Stimulated activated CD4-positive, alpha-beta T cell treated with anti-CD3 and anti-CD28 coated beads, Interleukin-1b, Interleukin-23, amount 100 ng/mL, for 1 hour (primary cell): ENCODE data around the gene TUBB3.
"Not testable (repeated sequence)": the region's sequence is repeated elsewhere in the genome, so short reads cannot be mapped to it uniquely, and the experiment has no call there.

Experiments
- DNase-seq, 2 donors: peaks; one replicate each; pipeline ENCODE4 v3.0.0-alpha.2; 2020; ENCODE audit warnings: low read depth in 2 of 2

The TUBB3 gene

DNA sequence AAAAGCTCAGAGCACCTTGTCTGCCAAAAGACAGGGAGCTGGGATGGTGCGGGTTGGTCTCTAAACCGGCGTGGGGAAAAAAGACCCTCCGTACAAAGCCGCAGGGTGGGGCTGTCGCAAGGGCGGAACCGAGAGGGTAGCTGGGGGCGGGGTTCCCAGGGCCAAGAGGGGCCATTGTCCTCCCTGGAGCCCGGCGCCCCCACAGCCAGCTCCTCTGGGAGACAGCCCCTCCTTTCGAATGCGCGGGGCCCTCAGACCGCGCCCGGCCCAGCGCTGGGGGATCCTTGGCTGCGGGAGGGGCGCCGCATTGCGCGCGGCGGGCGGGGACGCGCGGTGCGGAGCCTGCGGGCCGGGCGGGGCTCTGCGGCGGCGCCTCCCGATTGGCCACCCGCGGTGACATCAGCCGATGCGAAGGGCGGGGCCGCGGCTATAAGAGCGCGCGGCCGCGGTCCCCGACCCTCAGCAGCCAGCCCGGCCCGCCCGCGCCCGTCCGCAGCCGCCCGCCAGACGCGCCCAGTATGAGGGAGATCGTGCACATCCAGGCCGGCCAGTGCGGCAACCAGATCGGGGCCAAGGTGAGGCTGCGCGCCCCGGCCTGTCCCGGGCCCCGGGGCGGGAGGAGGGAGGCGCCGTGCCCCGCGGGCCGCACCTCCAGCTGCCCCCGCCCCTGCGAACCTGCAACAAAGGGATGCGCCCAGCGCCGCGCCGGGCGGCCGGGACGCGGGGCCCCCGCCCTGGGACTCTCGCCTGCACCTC, at the start of gene TUBB3:
Gene TUBB3 (plus strand): TSS at position 459 of the 756 bp plus-strand sequence. CDS start 60 bp downstream, at position 519.
- no peak for DNase-seq

DNA sequence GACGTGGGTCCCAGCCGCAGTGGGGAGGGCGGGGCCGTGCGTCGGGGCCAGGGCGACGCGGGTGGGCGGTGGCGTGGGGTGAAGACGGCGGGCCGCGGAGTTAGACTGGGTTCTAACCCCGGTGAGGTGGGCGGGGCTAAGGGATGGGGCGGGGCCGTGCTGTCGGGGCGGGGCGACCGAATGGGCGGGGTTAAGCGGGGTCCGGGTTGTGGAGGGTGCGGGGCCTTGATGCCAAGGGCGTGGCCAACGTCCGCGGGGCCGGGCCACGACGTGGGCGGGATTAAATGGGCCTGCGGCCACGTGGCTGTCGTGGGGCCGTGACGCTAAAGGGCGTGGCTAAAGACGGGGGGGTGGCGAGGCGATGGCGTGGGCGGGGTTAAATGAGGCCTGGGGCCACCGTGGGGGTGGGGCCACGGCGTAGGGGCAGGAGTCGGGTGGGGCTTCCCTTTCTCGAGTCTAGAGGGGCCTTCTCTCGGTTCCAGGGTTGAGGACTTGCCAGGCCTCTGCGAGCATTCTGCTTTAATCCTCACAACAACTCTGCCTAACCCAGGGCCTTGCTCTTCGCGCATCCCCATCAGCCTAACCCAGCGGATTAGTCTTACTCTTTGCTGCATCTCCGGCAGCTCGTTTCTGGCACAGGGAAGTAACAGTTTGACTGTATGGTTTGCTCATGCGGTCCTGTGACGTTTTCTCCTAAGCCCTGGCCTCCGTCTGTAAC, 49.0 kb upstream of the TUBB3 start:
- DNase-seq: peak; percentile 92 to 93

DNA sequence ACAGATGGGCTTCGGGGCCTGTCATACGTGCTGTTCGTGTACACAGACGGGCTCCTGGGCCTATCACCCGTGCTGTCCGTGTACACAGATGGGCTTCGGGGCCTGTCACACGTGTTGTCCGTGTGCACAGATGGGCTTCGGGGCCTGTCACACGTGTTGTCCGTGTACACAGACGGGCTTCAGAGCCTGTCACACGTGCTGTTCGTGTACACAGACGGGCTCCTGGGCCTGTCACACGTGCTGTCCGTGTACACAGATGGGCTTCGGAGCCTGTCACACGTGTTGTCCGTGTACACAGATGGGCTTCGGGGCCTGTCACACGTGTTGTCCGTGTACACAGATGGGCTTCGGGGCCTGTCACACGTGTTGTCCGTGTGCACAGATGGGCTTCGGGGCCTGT, 44.0 kb upstream of the TUBB3 start:
- not testable (repeated sequence) for DNase-seq

DNA sequence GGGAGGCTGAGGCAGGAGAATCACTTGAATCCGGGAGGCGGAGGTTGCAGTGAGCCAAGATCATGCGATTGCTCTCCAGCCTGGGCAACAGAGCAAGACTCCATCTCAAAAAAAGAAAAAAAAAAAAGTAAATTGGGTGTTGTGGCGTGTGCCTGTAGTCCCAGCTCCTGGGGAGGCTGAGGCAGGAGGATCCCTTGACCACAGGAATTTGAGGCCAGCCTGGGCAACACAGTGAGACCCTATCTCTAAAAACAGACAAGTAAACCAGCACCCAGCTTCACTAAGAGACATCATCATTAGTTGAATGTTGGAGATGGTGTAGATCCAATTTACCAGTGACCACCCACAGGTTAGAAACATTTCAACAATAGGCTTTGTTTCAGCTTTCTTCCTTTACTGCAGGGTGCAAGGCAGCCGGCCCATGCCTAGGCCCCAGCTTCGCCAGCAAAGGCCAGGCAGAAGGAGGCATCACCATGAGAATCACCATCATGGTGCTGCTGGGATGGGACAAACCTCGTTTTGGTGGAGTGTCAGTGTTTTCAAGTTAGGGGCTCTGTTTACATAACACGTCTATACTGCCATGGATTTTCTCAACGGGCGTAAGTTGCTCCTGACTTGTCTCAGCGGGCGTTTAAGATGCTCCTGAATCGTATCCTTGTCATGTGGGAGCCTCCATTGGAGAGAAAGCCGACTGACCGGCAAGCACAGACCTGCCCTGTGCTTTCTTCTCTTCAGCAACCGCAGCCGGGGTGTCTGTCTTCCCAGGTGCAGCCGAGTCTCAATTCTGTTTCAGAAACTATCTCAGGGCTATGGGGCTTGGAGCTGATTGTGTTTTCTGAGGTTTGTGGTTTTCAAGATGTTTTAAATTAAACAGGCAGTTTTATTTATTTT, 42.4 kb upstream of the TUBB3 start:
- DNase-seq: no peak

DNA sequence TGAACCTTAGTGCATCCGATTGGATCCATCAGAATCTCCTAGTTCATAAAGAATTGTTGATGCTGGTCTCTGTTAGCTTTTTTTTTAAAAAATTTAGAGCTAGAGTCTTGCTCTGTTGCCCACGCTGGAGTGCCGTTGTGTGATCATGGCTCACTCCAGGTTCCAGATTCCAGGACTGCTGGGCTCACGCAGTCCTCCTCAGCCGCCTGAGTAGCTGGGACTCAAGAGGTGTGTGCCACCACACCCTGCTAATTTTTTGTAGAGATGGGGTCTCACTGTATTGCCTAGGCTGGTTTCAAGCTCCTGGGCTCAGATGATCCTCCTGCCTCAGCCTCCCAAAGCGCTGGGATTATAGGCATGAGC, 41.8 kb upstream of the TUBB3 start:
- DNase-seq: no peak

DNA sequence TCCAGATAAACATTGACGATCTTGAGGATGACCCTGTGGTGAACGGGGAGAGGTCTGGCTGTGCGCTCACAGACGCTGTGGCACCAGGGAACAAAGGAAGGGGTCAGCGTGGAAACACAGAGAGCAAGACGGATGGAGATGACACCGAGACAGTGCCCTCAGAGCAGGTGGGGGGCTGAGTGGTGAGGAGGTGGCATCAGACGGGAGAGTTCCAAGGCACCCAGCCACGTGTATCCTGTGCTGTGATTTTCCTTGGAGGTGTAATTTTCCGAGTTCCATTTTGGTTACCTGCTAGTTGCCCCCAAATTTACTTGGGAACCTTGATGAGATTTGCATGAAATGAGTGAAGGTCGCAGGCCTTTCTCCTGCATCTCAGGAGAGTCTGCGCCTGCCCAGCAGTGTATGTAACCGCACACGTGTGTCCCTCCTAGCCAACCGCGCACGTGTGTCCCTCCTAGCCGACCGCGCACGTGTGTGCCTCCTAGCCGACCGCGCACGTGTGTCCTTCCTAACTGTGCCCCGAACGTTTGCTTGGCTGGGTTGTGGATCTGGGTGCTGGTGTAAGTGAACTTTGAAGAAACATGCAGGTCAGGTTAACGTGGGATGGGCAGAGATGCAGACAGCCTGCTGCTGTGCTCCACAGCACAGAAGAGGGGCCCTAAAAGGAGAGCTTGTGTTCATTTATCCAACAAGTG, 39.6 kb upstream of the TUBB3 start:
- no peak for DNase-seq

DNA sequence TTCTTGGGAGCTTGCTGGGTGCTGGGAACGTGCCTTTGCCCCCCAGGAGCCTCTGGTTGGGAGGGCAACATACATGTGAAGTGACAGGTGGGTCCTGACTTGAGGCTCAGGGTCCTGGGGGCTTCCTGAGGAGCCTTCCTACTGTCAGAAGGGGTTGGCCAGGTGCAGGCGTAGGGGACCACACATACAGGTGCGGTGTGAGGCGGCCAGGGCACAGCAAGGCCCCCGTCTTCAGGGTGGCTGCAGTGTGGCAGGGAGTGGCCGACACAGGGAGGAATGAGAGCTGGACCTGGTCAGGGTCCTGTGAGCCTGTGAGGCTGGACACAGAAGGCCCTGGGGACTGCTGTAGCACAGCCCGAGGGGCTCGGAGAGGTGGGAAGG, 39.1 kb upstream of the TUBB3 start:
- DNase-seq: no peak

DNA sequence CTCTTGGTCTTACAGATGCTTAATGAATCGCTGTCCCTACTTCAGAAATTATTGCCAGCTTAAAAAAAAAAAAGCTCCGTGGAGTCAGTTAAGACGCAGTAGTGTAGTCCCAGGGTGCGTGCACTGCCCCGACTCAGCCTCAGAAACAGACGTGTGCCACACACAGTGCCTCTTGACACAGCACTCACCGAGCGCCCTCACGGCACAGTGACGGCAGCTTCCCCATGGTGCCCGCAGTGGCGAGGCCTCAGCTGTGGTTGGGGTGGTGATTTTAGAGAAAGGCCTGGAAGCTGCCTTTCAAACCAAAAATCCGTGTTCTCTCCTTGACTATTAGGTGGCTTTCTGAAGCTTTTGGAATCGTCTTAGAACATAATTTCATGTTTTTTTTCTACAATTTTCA, 35.9 kb upstream of the TUBB3 start:
- DNase-seq: no peak

DNA sequence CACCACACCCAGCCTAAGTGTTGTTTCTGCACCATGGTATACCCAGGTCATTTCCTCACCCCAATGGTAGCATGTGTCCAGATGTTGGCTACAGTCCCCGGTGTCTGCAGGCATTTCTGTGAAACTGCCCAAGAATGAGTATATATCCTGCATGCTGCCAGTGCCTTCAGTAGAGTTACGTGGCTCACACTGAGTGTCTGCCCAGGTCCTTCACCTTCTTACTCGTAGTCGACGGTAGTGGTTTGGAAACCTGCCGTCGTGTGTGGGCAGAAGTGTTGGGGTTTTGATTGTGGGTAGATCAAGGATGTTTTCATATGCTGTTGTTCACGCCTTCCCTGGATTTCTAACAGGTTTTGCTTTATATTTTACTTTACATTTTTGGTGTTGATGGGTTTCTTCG, 32.9 kb upstream of the TUBB3 start:
- DNase-seq: no peak

DNA sequence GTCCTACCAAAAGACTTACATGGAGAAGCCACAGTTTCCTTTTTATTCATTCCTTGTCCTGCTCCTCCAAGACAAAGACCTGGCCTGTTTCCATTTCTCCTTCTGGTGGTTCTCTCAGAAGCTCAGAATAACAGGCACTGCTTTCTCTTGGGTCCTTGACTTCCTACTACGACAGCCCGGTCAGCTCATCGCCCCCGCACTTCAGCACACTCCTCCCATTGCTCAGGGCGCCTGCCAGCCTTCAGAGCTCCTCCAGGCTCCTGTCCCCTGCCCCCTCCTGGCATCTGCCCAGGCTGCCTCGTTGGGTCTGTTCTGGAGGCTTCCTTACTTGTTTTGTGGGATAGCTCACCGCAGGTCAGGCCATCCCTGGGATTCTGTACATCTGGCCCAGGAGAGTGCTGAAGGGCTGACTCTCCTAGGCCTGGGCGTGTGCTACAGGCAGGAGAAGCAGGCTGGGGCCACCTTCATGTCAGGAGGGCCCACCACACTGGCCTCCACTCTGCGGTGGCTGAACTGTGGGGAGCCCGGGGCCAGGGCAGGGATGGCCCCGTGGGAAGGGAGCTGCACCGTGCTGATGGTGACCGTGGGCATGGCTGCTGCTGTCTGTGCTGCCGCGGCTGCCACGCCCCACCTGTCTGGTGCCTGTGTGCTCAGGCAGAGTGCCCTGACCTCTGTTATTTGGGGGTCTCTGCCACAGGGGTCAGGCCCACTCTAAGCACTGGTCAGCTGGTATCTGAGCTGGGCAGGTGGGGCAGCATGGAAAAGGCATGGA, 32.1 kb upstream of the TUBB3 start:
- DNase-seq: no peak

DNA sequence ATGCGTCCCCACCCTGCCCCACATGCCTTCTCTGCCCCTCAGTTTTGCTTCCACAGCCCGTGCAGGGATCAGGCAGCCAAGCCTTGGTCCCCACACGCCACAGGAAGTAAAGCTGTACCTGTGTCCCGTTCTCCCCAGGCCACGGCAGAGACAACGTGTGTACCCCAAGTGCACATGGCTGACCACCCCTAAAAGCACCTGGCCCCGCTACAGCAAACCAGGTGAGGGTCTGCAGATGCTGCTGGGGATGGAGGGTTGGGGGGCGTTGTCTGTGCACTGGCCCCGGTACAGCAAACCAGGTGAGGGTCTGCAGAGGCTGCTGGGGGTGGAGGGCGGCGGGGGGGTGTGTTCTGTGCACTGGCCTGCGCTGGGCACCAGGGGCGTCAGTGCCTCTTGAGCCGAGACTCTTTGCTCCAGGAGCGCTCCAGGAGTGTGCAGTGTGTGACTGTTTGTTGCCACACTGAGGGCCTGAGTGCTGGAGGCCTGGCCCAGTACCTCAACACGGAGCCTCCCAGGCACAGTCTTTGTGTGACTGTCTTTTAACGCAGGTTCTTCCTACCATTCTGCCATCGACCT, 31.0 kb upstream of the TUBB3 start:
- no peak for DNase-seq

DNA sequence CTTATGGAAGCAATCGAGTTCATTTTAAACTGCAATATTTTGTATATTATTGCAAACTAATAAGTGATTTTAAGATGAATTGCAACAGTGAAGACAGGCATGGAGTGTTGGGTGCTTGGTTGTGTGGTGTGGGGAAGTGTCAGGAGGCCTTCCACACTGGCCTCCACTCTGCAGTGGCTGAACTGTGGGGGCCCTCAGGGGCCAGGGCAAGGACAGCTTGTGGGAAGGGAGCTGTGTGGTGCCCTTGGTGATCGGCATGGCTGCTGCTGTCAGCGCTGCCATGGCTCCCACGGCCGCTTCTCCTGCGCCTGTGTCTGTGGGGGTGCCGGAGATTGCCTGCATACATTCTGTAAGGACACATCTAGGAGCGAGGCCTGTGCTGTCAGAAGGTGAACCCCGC, 30.5 kb upstream of the TUBB3 start:
- DNase-seq: no peak

DNA sequence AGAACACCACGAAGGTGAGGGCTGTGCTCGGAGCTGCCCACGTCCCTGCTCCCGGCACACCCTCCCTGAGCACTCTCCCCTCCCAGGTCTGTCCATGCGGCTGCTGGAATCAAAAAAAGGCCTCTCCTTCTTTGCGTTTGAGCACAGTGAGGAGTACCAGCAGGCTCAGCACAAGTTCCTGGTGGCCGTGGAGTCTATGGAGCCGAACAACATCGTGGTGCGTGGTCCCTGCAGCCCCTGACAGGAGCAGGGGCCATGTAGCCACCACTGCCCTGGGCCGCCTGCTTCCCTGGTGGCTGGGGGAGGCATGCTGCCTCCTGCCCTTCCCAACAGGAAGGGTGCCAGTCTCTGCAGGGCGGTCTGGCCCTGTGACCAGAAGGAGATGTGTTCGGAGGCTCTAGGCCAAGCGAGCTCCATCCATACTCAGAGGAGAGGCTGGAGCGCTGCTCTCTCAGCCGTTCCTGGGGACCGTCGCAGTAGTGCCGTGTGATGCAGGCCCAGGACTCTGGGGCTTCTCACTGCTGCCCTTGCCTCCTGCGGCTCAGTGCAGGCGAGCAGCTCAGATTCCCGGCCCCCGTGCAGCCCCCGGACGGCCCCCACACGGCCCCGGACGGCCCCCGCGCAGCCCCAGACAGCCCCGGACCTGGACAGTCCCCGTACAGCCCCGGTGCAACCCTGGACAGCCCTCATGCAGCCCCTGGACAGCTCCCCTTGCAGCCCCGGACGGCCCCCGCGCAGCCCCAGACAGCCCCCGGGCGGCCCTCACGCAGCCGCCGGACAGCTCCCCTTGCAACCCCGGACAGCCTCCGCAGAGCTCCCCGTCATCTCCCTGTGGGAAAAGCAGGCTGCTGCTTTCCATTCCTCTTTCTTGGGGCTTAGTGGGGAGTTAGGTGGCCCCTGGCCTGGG, 29.2 kb upstream of the TUBB3 start:
- no peak for DNase-seq

DNA sequence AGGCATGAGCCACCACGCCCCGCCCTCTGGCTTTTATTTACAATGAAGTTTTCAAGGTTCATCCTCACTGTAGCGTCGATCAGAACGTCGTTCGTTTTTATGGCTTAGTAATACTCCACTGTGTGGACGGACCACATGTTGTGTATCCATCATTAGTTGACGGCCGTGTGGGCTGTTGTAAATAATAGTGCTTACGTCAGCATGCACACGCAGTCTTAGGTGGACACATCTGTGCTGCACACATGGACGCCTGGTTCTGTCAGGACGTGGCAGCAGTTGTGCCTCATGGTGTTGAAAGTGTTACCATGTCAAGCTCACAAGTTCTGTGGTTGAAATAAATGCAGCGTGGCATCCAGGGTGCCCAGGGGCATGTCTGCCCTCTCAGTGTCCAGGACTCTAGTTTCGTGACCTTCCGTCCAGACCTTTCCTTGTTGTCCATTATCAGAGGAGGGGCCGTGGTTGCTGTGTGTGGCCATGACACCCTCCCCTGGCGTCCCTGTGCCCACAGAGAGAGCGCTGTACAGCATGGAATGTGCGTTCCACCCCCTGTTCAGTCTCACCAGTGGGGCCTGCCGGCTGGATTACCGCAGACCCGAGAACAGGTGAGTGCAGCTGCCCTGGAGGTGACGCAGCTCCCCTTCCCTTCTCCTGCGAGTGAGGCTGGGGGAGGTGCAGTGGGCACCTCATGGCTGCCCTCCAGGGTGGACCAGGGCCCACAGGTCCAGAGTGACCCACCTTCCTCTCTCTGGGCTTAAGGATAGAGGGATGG, 27.5 kb upstream of the TUBB3 start:
- no peak for DNase-seq

DNA sequence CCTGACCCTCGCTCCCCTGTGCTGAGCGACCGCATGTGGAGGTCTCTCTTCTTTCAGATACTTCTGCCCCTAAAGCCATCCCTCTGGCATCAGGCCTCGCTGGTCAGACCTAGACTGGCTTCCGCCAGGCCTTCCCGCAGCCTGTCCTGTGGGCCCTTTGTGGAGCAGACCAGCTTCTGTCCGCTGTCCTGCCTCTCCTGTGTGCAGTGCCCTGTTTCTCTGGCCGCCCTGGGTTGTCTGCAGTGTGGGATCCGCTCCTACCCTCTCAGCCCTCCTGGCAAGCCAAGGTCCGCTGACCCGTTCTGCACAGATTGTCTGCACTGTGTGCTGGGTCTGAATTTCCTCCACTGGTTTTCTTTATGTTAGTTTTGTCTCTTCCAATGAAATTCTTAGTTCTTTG, 25.9 kb upstream of the TUBB3 start:
- DNase-seq: no peak

DNA sequence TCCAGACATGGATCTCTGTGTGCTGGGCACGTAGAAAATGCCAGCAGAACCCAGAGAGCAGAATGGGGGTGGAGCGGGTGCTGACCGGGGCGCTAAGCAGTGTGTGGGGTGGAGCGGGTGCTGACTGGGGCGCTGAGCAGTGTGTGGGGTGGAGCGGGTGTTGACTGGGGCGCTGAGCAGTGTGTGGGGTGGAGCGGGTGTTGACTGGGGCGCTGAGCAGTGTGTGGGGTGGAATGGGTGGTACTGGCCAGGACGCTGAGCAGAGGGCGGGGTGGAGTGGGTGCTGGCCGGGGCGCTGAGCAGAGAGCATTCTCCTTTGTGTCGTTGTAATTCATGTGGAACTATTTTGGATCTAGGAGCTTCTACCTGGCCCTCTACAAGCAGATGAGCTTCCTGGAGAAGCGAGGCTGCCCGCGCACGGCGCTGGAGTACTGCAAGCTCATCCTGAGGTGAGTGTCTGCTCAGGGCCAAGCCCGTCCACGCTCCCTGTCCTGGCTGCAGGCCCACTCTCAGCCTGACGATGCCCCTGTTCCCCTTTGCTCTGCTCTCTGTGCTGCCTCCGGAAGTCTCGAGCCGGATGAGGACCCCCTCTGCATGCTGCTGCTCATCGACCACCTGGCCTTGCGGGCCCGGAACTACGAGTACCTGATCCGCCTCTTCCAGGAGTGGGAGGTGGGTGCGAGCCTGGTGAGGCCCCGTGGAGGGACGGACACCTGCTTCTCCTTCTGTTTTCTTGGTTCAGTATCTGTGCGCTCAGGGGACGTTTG, 24.8 kb upstream of the TUBB3 start:
- DNase-seq: no peak

DNA sequence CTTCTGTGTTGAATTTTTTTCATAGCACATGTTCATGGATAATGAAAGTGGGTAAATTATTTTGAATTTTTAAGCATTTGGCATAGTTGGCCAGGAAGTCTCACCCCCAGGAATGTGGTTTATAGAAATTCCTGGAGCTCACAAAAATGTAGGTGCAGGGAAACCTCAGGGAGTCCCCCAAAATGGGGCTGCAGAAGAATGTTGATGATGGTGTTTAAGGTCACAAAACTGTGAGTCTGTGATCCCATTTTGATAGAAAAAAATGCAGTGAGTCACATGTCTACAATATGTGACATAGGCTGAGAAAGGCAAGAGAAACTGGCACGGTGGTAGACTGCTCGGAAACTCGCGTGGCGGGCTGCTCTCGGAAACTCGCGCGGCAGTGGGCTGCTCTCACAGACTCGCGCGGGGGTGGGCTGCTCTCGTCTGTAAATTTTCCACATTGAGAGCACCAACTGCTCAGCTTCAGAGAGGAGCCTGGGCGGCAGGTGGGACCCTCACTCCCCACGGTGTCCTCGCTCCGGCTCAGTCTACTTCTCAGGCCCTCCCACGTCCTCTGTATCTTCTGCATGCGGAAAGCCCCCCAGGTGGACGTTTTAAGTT, 23.2 kb upstream of the TUBB3 start:
- no peak for DNase-seq

DNA sequence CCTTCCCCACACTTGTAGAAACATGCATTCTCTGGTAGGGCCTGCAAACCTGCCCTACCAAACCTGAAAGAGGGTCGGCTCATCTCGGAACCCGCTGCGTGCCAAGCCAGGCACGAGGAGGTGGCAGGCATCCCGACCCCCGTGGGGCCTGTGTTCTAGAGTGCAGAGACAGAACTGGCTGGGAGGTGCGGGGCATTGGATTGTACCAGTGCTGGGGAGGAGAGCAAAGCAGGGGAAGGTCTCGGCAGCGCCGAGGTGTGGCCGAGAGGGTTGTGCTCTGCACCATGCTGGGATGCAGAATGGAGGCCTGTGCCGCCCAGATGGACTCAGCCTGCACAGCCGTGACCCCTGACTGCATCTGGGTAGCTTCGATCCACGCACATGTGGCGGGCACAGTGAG, 22.3 kb upstream of the TUBB3 start:
- DNase-seq: no peak
